Kidney capillary endothelial cell (primary cell): Measurements from ENCODE around the gene CDYL.

Source experiments
- DNase-seq: peaks from one replicate; pipeline ENCODE4 v3.0.0-alpha.2; 2018; ENCODE audit warnings: low spot score

The CDYL gene

DNA sequence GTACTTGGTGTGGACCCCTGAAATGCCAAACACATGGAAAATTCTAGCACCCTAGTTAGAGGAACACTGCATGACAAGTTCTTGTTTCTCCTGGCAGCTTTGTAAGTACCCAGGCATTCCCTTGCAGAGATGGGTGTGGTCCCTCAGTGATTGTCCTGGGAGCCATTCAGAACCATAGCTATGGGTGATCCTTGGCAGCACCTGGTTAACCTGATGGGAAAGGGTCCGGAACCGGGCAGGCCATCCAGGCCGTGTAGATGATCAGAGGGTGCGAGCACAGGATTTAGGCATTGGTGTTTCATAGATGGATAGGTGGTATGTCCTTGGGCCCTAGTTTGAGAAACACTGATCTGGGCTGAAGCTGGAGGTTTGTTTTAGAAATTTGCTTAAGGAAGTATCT is 131.9 kb downstream of the CDYL start:
- DNase-seq = no peak

DNA sequence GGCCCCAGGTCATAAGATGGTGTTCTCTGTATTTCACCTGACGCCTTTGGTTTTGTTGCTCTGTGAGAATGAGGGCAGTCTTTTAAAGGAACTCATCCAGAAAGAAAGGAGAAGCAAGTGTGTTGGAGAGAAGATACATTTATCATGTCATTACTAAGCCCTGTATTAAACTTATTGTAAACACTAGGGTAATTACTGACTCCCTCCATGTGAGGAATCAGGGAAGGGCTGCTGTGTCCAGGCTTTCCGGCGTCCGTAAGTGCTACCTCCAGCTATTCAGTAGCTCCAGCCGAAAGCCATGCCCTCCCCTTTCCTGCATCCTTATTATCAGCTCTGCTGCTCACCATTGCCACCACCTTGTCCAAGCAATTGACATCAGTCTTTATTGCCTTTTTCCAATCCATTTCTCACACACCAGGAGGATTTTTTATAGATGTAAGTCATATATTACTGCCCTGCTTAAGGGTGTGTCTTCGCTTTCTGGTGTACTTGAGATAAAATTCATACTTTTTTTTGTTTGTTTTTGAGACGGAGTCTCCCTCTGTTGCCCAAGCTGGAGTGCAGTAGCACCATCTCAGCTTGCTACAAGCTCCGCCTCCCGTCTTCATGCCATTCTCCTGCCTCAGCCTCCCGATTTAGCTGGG is 133.0 kb downstream of the CDYL start:
- DNase-seq = no peak

DNA sequence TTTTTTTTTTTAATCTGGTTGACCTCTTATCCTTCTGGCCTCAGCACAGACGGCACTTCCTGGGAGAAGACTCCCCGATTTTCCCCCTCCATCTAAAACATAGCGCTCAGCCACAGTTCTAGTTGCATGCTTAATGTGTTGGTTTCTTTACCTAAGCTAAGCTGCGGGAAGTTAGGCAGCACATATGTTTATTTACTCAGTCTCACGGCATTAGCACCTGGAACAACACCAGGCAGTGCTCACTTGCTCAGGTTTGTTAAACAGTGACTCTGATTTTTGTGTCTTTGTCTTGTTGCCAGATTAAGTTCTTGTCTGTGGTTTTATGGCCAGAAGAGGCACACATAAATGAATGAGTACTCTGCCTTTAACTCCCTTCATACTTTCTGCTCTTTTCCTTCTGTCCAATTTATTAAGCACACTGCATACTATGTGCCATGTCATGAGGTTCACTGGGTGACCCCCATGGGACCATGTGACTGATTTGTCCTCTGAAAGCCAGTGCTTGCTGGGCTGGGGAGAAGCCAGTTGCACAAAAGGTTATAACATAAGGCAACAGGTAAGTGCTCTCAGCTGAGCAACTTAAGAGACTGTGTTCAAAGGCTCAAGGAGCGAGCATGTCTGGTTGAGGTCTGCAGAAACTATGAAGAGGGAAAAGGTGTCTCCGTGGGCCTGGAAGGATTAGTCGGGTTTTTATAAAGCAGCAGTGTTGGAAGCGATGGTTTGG is 134.0 kb downstream of the CDYL start:
- no peak for DNase-seq

DNA sequence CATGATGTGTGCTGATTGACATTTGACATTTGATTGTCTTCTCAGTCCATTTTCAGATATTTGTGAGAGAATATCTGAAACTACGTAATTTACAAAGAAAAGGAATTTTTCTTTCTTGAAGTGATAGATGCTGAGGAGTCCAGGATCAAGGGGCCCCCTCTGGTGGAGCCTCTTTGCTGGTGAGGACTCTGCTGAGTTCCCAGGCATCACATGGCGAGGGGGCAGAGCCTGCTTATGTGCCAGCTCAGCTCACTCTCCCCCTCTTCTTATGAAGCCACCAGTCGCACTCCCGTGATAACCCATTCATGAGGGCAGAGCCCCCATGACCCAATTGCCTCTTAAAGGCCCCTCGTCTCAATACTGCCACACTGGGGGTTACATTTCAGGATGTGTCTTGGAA is 136.4 kb downstream of the CDYL start:
- DNase-seq = no peak

DNA sequence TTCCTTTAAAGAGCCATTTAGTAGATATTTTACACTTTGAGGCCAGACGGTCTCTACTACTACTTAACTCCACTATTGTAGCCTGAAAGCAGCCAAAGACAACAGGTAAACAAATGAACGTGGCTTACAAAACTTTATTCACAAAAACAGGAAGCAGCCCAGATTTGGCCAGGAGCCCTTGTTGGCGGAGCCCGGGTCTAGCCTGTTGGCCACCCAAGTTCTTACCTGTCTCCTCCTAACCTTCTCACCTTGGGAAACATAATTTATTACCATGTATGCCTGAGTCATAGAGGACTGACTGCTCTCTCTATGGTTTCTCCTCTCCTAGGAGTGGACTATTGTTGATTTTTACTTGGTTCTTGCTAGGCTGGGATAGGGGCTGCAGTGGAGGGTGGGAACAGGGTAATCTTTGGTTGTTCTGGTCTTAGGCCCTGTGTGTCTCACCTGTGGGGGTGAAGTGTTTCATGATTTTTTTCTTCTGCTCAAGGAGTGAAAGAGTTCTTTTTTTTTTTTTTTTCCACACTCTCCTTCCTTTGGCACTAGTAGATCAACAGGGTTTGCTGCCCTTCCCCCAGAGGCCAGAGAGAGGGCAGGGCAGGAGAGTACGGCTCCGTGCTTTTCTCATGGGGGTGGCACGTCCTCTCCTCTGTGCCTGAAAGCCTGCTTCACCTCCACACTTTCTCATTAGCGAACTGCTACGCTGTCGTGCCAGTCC is 137.7 kb downstream of the CDYL start:
- DNase-seq = peak; percentile 10

DNA sequence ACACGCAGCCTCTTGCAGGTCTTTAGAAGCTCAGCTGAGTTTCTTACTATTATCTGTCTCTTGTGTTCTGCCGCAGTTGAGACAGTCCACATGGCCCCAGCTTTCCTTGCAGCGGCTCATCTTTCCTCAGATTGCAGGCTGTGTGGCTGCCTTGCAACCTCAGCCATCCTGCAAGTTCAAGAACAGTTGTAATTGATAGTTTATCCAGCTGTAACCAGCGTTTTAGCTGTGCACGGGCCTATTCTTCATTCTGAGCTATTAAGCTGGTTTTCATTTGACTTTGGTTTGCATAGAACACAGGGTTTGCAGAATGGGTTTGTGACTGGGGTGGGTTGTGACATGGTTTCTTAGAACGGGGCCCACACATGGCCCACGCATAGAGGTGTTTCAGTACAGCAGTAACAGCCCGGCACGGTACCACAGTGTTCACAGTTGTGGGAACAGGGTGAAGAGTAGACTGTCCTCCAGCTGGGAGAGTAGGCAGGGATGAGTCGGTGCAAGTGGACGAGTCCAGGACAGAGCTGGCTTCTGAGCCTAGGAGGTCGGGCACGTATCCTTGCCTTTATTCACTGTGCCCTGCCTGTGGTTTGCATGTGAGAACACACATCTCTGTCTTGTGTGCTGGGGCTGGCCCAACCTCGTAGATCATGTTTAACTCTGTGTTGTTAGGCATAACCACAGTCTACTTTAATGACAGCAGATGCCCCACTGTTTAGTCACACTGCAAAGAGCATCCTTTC is 138.4 kb downstream of the CDYL start:
- DNase-seq = no peak

DNA sequence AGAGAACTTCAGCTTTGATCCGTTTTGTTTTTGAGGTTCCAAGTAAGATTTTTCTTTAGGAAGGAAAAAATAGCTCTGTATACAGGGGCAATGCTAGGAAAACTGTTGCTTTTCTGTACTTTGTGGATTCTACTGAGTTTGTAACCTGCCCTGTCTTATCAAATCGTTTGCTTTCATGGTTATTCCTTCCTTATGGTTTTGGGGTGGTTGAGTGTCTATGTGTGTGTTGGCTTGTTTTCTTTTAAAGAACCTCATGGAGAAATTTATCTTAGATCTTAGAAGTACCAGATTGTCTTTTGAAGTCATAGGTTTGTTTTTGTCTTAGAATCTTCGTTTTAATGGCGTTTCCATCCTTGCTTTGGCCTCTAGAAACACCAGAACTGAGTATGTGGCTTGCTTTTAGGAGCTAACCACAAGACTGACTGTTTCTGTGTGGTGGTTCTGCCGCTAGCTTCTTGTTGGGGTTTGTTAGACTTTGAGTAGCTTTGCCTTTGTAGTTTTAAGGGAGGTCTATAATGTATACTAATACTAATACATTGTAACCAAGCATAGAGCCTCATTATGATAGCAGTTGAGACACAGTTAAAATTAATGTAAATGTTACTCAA is 140.9 kb downstream of the CDYL start:
- DNase-seq = no peak

DNA sequence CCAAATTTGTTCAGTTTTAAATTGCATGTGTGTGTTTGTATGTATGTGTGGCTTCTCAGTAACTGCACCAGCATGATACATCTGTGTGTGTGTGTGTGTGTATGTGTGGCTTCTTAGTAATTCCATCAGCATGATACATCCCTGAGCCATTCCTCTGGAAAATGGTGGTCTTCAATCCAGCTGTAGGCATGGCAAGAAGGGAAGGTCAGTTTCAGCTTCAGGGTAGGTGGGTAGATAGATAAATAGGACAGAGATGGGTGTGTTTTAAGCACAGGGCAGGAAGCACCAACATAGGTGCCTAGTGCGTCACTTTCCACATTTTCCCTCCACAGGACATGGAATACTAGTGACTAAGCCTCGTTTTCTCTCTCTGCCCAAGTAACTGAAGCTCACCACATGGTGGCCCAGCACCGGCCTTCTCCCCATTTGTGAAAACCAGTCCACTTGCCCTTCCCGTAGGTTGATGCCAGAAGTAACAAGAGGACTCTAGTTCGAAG is 144.8 kb downstream of the CDYL start:
- peak; percentile 75 for DNase-seq

DNA sequence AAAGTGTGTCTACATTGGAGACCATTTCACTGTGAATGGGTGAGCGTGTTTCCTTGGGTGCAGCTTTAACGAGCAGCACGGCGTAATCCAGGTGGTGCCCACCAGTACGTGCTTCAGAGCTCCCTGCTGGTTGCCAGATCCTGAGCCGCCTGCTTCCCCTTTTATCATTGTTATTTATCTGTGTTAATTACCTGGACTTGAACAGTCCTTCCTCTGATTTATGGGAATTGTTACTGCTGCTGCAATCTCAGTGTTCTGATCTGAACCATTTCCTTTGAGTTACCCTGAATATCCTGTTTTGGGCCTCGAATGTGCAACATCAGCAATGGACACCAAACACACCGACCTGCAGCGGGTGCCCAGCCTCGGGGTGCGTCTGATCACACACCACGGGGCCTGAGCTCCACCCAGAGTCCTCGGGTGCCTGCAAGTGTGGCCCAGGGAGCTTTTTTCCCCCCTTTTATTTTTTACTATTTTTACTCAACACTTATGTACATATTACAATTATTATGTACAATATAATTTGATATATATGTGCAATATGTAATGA is 146.4 kb downstream of the CDYL start:
- peak; percentile 15 for DNase-seq

DNA sequence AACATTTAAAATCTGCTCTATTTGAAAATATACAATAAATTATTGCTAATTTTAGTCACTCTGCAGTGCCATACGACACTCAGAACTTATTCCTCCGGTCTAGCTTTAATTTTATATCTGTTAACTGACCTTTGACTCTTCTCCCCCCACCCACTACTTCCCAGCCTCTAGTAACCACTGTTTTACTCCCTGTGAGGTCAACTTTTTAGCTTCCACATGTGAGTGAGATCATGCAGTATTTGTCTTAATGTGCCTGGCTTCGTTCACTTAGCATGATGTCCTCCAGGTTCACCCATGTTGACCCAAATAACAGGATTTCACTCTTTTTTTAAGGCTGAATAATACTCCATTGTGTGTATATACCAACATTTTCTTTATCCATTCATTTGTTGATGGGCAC is 146.9 kb downstream of the CDYL start:
- no peak for DNase-seq

DNA sequence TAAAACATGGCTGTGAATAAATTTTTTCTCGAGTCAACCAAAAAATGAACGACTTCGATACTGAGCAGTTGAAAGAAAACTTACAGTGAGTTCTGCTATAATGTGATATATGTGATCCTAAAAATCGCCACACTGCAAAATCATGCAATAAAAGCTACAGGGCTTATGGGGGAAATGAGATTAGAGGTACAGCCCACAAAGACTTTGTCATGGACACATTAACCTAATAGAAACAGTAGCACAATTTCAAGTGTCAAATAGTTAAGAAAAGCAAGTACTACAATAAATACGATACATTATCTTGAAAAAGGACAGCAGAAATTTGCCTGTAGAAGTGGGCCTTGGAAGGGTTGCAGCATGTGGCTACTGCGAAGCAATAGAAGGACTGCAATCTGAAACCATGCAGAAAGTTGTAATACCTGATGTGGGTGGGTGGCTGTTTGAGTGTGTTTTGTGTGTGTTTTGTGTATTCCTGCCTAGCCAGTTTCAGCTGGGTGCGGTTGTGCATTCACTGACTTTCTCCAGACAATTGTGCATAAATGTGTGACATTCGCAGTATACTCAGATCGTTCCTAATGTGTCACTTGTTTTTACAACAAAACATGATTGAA is 148.6 kb downstream of the CDYL start:
- no peak for DNase-seq

DNA sequence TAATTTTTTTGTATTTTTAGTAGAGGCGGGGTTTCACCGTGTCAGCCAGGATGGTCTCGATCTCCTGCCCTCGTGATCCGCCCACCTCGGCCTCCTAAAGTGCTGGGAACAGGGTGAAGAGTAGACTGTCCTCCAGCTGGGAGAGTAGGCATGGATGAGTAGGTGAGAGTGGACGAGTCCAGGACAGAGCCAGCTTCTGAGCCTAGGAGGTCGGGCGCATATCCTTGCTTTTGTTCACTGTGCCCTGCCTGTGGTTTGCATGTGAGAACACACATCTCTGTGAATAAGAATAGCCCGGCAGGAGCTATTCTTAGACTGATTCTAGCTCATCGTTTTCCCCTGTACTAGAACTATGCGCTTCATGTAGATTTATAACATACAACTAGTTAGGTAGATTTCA is 149.4 kb downstream of the CDYL start:
- DNase-seq = no peak

DNA sequence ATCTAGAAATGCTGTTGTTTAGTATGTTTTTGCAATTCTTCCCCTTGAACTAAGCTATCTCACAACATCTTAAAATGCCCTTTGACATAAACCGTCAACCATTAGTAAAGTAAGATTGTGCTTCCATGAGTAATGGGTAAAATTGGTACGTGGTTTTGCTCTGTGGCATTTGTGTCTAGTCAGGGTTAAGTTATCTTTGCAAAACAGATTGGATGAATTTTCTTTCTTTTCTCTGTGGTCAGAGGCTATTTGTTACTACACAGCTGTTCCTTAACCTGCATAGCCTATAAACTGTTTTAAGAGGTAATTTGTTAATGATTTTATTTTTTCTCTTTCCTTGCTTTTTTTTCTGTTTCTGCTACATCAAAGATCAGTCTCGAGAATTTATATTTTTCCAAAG is 152.2 kb downstream of the CDYL start:
- no peak for DNase-seq

DNA sequence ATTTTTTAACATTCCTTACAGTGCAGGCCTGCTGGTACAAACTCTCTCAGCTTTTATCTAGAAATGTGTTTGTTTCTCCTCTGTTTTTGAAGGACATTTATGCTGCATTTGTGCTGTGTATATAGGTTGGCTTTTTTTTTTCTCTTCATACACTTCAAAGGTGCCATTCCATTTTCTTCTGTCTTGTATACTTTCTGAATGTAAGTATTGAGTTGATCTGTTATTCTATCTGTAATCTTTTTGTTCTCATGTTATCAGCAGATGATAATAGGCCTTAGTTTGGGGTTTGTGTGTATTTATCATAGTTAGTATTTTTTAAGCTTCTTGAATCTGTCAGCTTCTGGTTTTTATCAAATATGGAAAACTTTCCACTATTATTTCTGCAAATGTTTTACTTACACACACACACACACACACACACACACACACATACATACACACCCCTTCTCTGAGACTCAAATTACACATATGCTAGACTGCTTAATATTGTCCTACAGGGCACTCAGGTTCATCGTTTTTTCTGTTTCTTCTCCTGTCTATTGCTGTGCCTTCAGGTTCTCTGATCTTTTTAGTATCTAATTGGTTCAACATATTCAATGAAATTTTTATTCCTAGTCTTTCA is 153.0 kb downstream of the CDYL start:
- no peak for DNase-seq

DNA sequence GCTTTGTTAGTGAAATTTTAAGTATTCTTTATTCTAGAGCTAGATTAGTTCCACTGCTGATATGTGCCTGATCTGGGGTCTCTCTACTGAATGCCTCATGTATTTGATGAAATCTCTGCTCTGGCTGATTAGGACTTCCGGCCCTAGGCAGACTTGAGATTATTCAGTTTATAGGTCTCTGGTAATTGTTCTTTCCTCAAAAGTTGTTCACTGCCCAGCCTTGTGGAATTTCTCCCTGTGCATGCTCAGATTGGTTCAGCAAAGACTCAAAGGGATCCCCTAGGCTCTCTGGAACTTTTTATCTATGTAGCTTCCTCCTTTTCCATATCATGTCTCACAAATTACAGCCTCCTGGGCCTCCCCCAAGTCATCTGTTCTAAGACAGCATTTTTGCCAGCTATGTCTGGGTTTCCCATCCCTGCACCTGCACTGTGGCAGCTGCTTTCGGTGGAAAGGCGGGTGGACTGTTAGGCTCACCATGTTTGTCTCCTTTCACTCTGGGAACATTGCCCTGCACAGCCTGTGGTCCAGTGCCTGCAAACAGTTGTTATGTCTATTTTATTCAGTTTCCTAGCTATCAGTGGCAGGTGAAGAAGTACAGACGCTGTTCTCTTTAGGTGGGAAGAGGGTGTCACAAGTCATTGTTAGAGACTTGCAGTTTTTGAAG is 154.0 kb downstream of the CDYL start:
- DNase-seq = no peak

DNA sequence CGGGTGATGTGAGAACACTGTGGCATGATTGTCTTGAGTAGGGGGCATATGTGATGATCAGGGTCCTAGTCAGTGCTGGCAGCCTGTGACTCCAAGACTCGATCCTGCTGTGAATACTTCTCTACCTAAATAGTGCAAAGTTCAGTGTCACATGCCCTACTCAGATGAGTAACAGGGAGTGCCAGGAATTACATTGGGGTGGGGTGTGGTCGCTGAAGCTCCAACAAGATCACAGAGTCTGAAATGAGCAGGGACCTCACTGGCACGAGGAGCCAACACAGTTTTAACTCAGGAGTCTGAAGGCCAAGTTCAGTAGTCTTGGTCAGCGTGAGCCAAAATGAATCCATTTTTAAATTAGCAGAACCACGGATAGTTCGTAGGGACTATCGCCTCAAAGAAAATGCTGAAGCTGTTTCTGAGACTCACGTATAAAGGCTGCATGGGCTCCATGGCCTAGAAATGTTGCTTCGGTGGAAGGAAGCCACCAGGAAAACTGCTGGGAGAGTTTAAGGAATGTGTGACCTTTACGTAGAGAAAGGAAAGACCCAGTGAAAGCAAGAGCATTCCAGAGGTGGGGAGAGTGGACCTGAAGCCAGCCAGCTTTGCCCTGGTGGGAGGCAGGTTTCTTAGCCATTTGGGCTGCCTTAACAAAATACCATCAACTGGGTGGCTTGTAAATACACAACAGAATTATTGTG is 155.5 kb downstream of the CDYL start:
- no peak for DNase-seq

DNA sequence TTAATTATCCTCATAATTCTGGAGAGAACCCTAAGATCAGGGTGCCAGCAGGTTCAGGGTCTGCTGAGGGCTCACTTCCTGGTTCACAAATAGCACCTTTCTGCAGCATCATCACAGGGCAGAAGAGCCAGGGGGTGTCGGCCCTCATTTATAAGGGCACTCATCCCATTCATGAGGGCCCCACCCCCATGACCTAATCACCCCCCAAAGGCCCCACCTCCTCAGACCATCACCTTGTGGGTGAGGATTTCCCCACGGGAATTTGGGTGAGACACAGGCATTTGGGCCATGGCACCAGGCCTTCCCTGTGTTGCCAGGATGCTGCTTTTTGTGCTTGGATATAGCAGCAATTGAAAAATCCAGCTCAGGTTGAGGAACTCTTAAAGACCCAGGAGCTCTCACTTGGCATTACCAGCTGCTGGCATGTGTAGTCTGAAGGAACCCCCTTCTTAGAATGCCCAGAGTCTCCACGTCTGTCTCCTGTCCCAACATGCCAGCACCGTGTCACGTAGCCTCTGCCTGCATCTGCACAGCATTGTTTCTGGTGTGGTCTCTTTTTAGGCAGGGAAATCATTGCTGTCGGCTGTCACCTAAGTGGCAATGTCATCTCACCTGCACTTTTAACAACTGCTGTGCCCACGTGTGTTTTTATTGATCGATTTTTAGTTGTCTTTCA is 156.2 kb downstream of the CDYL start:
- no peak for DNase-seq

DNA sequence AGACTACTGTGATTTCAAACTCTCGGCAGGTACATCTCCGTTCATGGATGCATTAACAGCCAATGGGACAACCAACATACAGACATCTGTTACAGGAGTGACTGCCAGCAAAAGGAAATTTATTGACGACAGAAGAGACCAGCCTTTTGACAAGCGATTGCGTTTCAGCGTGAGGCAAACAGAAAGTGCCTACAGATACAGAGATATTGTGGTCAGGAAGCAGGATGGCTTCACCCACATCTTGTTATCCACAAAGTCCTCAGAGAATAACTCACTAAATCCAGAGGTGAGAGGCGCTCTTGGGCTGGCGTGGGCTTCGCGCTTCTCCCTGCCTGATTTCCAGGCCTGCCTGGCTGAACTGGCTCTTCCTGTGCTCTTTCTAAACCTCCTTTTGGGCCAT is 159.3 kb downstream of the CDYL start:
- DNase-seq = no peak
